Breast epithelium (tissue), 4 donors: Measurements from ENCODE around the gene GAB4. TPM values are rescaled to one million over a fixed set of nuclear protein-coding genes. Genes with fewer than 3 reads are reported as not detected.

ENCODE experiments used
- DNase-seq, 2 donors: peaks; one replicate each; pipeline ENCODE4 v3.0.0-alpha.2; 2019; ENCODE audit warnings: low spot score in 2 of 2
- H3K27ac ChIP-seq, 2 donors: fragments of 200-600 bp; sonication (generic) in 1 of 2; one replicate each; pipeline ENCODE4 v1.5.1; 2016 to 2019; ENCODE audit warnings: mild to moderate bottlenecking in 1 of 2
- H3K27me3 ChIP-seq, 2 donors: fragments of 200-600 bp; sonication (generic) in 1 of 2; one replicate each; pipeline versions ENCODE4 v1.5.1 to v1.6.0; 2017 to 2019; ENCODE audit warnings: control low read depth in 1 of 2, mild to moderate bottlenecking in 1 of 2
- H3K36me3 ChIP-seq: fragments of 200-600 bp; one replicate; pipeline ENCODE4 v1.5.1; 2019
- H3K4me1 ChIP-seq, 2 donors: fragments of 200-600 bp; sonication (generic); one replicate each; pipeline ENCODE4 v1.5.1; 2016 to 2019; ENCODE audit warnings: control low read depth in 1 of 2
- H3K4me3 ChIP-seq, 3 donors: fragments of 200-600 bp; sonication (generic); 1 replicate in 2 of 3; 2 replicates in 1 of 3; pipeline ENCODE4 v1.5.1; 2016 to 2019; ENCODE audit warnings: mild to moderate bottlenecking in 3 of 3, moderate library complexity in 2 of 3
- H3K9me3 ChIP-seq, 2 donors: fragments of 200-600 bp; sonication (generic) in 1 of 2; one replicate each; pipeline ENCODE4 v1.5.1; 2016 to 2019; ENCODE audit warnings: control low read depth in 1 of 2
- CTCF ChIP-seq, 3 donors: fragments of 450-650 bp; IDR thresholded peaks; one replicate each; pipeline ENCODE4 v1.5.1; 2016 to 2017; ENCODE audit warnings: antibody characterized with exemption in 3 of 3, mild to moderate bottlenecking in 3 of 3, moderate library complexity in 3 of 3
- POLR2A ChIP-seq: fragments of 450-650 bp; IDR thresholded peaks from one replicate; pipeline ENCODE4 v1.6.1; 2016; ENCODE audit warnings: antibody characterized with exemption, mild to moderate bottlenecking, moderate library complexity
- POLR2AphosphoS5 ChIP-seq, 3 donors: sonication (generic); formaldehyde crosslinking; IDR thresholded peaks; one replicate each; pipeline ENCODE4 v1.6.1; 2017; ENCODE audit warnings: antibody characterized with exemption in 3 of 3
- intact Hi-C: fragments of 100-400 bp; cut with DNase I; formaldehyde crosslinking; loops from one replicate; pipeline ENCODE4 v1.15.1; 2023; ENCODE audit warnings: low total_unique reads
- total RNA-seq, 3 donors: library from RNA; depleted of rRNA; stranded (reverse); fragments of >200 nt; gene quantifications; one replicate each; pipeline ENCODE4 v1.1.0, GENCODE V29; 2016

Gene GAB4
- total RNA-seq, 3 donors from 2014 or later = not detected

GRCh38 chr22:16973591-16974297 is 34.3 kb downstream of the GAB4 start:
- Histone ChIP-seq H3K4me3 (no peak overlapping the region), H3K27me3 (peaks cover 0 to 5% of the 10 kb centered on the region in 2 donors), H3K36me3 (no peaks in the 10 kb centered on the region), H3K9me3 (no peaks in the 10 kb centered on the region), H3K27ac (no peak overlapping the region), H3K4me1 (no peaks in the 10 kb centered on the region)
- intact Hi-C loops = no loop called here
- no peak for DNase-seq
- TF ChIP-seq POLR2AphosphoS5 (IDR thresholded peaks at IDR 0.05) (no peak), POLR2A (no peak), CTCF (IDR thresholded peaks at IDR 0.05) (no peak)

GRCh38 chr22:16972311-16972710 is 35.7 kb downstream of the GAB4 start:
- no peak for TF ChIP-seq POLR2A
- H3K9me3 ChIP-seq = no peaks in the 10 kb centered on the region
- intact Hi-C loops = no loop called here
- no peaks in the 10 kb centered on the region for H3K4me1 ChIP-seq
- H3K36me3 ChIP-seq = no peaks in the 10 kb centered on the region
- peaks cover 0 to 5% of the 10 kb centered on the region in 2 donors for H3K27me3 ChIP-seq
- no peak overlapping the region for H3K27ac ChIP-seq
- DNase-seq = no peak
- no peak overlapping the region for H3K4me3 ChIP-seq

- Histone ChIP-seq H3K9me3 (no peaks in the 10 kb centered on the region), H3K27me3 (peaks cover 0 to 5% of the 10 kb centered on the region in 2 donors), H3K4me1 (no peaks in the 10 kb centered on the region), H3K4me3 (no peak overlapping the region), H3K27ac (no peak overlapping the region), H3K36me3 (no peaks in the 10 kb centered on the region)
- no peak for DNase-seq
- intact Hi-C loops = loop anchor here (1.0 kb wide), 1 partner anchor 8 kb away; no protein-coding TSS in a partner anchor
- TF ChIP-seq POLR2A (no peak), CTCF (IDR thresholded peaks at IDR 0.05) (no peak), POLR2AphosphoS5 (IDR thresholded peaks at IDR 0.05) (no peak)
Measured at GRCh38 chr22:16970446-16970845, 37.6 kb downstream of the GAB4 start.

GRCh38 chr22:16969508-16970327 is 38.3 kb downstream of the GAB4 start:
- peaks cover 0 to 5% of the 10 kb centered on the region in 2 donors for H3K27me3 ChIP-seq
- no peaks in the 10 kb centered on the region for H3K4me1 ChIP-seq
- H3K4me3 ChIP-seq = no peak overlapping the region
- DNase-seq = no peak
- intact Hi-C loops = loop anchor here (1.0 kb wide), 1 partner anchor 7 kb away; no protein-coding TSS in a partner anchor
- no peaks in the 10 kb centered on the region for H3K9me3 ChIP-seq
- H3K27ac ChIP-seq = no peak overlapping the region
- TF ChIP-seq CTCF (IDR thresholded peaks at IDR 0.05) = no peak
- no peak for TF ChIP-seq POLR2AphosphoS5 (IDR thresholded peaks at IDR 0.05)
- no peak for TF ChIP-seq POLR2A
- H3K36me3 ChIP-seq = no peaks in the 10 kb centered on the region

- TF ChIP-seq POLR2A (no peak), POLR2AphosphoS5 (IDR thresholded peaks at IDR 0.05) (no peak)
- no peaks in the 10 kb centered on the region for H3K4me1 ChIP-seq
- intact Hi-C loops = no loop called here
Measured at GRCh38 chr22:16968218-16968595, 39.8 kb downstream of the GAB4 start.

More at GRCh38 chr22:16968218-16968595, 39.8 kb downstream of the GAB4 start:
- H3K9me3 ChIP-seq = no peaks in the 10 kb centered on the region
- no peak overlapping the region for H3K4me3 ChIP-seq
- H3K36me3 ChIP-seq = no peaks in the 10 kb centered on the region
- DNase-seq = no peak
- H3K27me3 ChIP-seq = peaks cover 0 to 4% of the 10 kb centered on the region in 2 donors
- no peak overlapping the region for H3K27ac ChIP-seq
